Measurements from ENCODE around the gene H1-8. TPM values are rescaled to one million over a fixed set of nuclear protein-coding genes. Genes with fewer than 3 reads are reported as not detected.

The H1-8 gene
- total RNA-seq, 3 donors from 2014 or later = not detected

DNA sequence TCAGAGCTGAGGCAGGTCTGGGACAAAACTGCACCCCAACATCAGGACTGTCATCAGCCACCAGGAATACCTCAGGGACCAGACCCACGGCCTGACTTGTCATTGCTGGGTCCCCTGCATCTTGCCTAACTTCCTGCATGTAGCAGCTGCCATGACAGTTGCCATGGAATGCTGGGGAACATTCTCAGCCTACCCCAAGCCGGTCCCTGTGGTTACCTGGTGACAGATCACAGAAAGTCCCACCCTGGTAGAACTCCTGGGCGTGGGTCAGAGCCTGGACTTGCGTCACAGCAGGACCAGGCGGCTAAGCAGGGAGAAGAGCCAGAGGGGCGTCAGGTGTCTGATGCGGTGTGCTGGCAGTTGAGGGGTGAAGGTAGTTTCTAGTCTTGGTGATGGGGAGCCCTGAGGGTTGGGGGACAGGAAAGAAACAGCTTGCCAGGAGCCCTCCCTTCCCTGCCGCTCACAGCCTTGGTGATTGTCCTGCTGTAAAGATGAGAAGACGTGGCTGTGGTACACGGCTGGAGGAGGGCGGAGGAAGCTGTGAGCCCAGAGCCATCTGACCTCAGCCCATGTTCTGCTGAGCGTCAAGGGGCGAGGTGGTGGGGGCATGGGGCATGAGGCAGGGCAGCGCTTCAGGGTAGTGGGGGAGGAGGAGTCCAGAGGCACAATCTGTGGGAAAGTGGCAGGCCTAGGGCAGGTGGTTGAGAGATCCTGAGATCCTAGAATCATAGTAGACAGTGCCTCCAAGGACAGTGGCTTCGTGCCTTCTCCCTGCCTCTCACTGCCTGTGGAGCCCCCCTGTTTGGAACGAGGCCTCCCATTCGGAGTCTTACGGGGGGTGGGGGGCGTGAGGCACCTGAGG, 5.4 kb downstream of the H1-8 start:
- Histone ChIP-seq H3K9me3 (no peaks in the 10 kb centered on the region), H3K4me1 (ENCODE audit: low read depth) (no peaks in the 10 kb centered on the region), H3K4me3 (no peak overlapping the region), H3K36me3 (ENCODE audit: low read depth) (no peaks in the 10 kb centered on the region)
- ATAC-seq = no peak
- DNase-seq = no peak
- TF ChIP-seq CTCF (IDR thresholded peaks at IDR 0.05) = no peak
- intact Hi-C loops (cut with DNase I, micrococcal nuclease) = no loop called here

- no peaks in the 10 kb centered on the region for H3K9me3 ChIP-seq
- DNase-seq (no peak), ATAC-seq (no peak)
- H3K36me3 ChIP-seq (ENCODE audit: low read depth) = no peaks in the 10 kb centered on the region
- H3K4me3 ChIP-seq = no peak overlapping the region
- TF ChIP-seq CTCF (IDR thresholded peaks at IDR 0.05) = no peak
- intact Hi-C loops (cut with DNase I, micrococcal nuclease) = no loop called here
- no peaks in the 10 kb centered on the region for H3K4me1 ChIP-seq (ENCODE audit: low read depth)
Measured at GRCh38 chr3:129549006-129549800, 6.2 kb downstream of the H1-8 start.

- Histone ChIP-seq H3K4me3 (no peak overlapping the region), H3K9me3 (no peaks in the 10 kb centered on the region), H3K36me3 (ENCODE audit: low read depth) (no peaks in the 10 kb centered on the region), H3K4me1 (ENCODE audit: low read depth) (no peaks in the 10 kb centered on the region)
- ATAC-seq = no peak
- no peak for TF ChIP-seq CTCF (IDR thresholded peaks at IDR 0.05)
- intact Hi-C loops (cut with DNase I, micrococcal nuclease) = no loop called here
- DNase-seq = no peak
Measured at GRCh38 chr3:129549805-129550204, 6.8 kb downstream of the H1-8 start.

GRCh38 chr3:129552287-129553050, 9.5 kb downstream of the H1-8 start:
- no peaks in the 10 kb centered on the region for H3K4me1 ChIP-seq (ENCODE audit: low read depth)
- no peaks in the 10 kb centered on the region for H3K36me3 ChIP-seq (ENCODE audit: low read depth)
- H3K4me3 ChIP-seq = no peak overlapping the region
- ATAC-seq (no peak), DNase-seq (no peak)
- no peak for TF ChIP-seq CTCF (IDR thresholded peaks at IDR 0.05)
- no peaks in the 10 kb centered on the region for H3K9me3 ChIP-seq
- intact Hi-C loops (cut with DNase I, micrococcal nuclease) = no loop called here

DNA sequence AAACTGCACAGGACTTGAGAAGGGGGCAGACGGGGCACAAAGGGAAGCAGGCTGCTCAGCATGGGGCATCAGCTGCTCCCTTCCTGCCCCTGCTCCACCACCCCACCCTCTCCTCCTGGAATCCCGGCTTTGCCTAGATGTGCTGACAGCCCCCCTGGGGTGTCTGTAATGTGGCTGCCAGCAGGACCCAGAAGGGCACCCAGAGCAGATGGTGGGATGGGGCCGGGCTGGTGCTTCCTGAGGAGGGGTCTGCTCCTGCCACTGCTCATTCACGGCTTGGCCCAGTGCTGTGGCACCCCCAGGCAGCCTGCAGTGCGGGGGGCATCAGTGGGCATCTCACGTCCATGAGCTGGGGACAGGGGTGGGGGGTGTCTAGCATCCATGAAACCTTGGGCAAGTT, 10.2 kb downstream of the H1-8 start:
- no peak for TF ChIP-seq CTCF (IDR thresholded peaks at IDR 0.05)
- DNase-seq (no peak), ATAC-seq (no peak)
- no peak overlapping the region for H3K4me3 ChIP-seq
- intact Hi-C loops (cut with DNase I, micrococcal nuclease) = no loop called here
- no peaks in the 10 kb centered on the region for H3K9me3 ChIP-seq
- H3K36me3 ChIP-seq (ENCODE audit: low read depth) = no peaks in the 10 kb centered on the region
- no peaks in the 10 kb centered on the region for H3K4me1 ChIP-seq (ENCODE audit: low read depth)
